K562 (cell line): ENCODE data around the gene HEY2. TPM values are rescaled to one million over a fixed set of nuclear protein-coding genes. Genes with fewer than 3 reads are reported as not detected.

Experiments
- ATAC-seq: fragments of 200-7000 bp; cut with Tn5 transposase; 3 replicates; pipeline ENCODE4 v1.9.1; 2020; ENCODE audit warnings: moderate library complexity
- BruUV-seq: library from RNA; stranded (reverse); fragments of 400-500 nt; replicated peaks from 2 replicates; lab custom pipeline; 2021; lab: Mats Ljungman, UMichigan
- CTCF ChIA-PET: fragments of 300-600 bp; formaldehyde crosslinking; extraction: SDS; loops from one replicate; lab custom pipeline; 2021; ENCODE audit warnings: low intra/inter-chr PET ratio; lab: Yijun Ruan, JAX
- POLR2A ChIA-PET: fragments of 300-600, 350-650 bp; sonication (Branson Sonifier 250); formaldehyde crosslinking; extraction: SDS; loops from one replicate; lab custom pipeline; 2021; ENCODE audit warnings: antibody characterized with exemption, inconsistent platforms; lab: Yijun Ruan, JAX
- DNase-seq, 4 experiments: peaks; one replicate each; pipeline versions ENCODE4 v3.0.0 to v3.0.0-alpha.2; 2011 to 2018; ENCODE audit warnings: low spot score in 3 of 4, mixed read lengths in 3 of 4; ENCODE audit errors: extremely low read depth in 1 of 4
- FAIRE-seq: peaks from 2 replicates; lab custom pipeline; 2011; peaks lifted over from hg19 to GRCh38; lab: Jason Lieb, UNC
- H2AFZ ChIP-seq: 2 replicates; pipeline ENCODE4 v1.6.0; 2011; ENCODE audit warnings: low read depth, low read length, control low read depth, inconsistent platforms
- H3K27ac ChIP-seq: fragments of 200-600 bp; 3 replicates; pipeline ENCODE4 v1.8.0; 2011; ENCODE audit warnings: low read depth, mild to moderate bottlenecking, control low read depth, inconsistent platforms, low read length, moderate library complexity, mixed read lengths; ENCODE audit errors: extremely low read depth
- H3K27me3 ChIP-seq, 2 experiments: fragments of 300-600 bp in 1 of 2; 2 replicates in 1 of 2; 3 replicates in 1 of 2; pipeline versions ENCODE4 v1.6.0 to v1.8.0; 2011; ENCODE audit warnings: inconsistent platforms in 2 of 2, low read length in 2 of 2, mild to moderate bottlenecking in 1 of 2, mixed read lengths in 1 of 2, moderate library complexity in 1 of 2; ENCODE audit not compliant: control insufficient read depth in 2 of 2, insufficient read depth in 2 of 2
- H3K36me3 ChIP-seq: fragments of 300-600 bp; 3 replicates; pipeline ENCODE4 v1.8.0; 2011; ENCODE audit warnings: mild to moderate bottlenecking, low read length, inconsistent platforms; ENCODE audit not compliant: control insufficient read depth, insufficient read depth
- H3K4me1 ChIP-seq, 2 experiments: fragments of 200-600 bp in 1 of 2; replicated peaks in 1 of 2; 2 replicates in 1 of 2; 3 replicates in 1 of 2; pipeline versions ENCODE4 v1.5.1 to v1.8.0; 2011; ENCODE audit warnings: inconsistent platforms in 2 of 2, low read length in 2 of 2, mild to moderate bottlenecking in 1 of 2, mixed read lengths in 1 of 2, moderate library complexity in 1 of 2; ENCODE audit not compliant: control insufficient read depth in 2 of 2, insufficient read depth in 2 of 2
- H3K4me2 ChIP-seq: 2 replicates; pipeline ENCODE4 v1.6.1; 2011; ENCODE audit warnings: low read length, control low read depth, inconsistent platforms, mixed read lengths; ENCODE audit not compliant: insufficient read depth
- H3K4me3 ChIP-seq: fragments of 200-600 bp; sonication (generic), shearing (Covaris generic); 2 replicates; pipeline ENCODE4 v1.5.1; 2016; ENCODE audit warnings: control low read depth, inconsistent platforms
- H3K79me2 ChIP-seq: fragments of 200-600 bp; 3 replicates; pipeline ENCODE4 v1.8.0; 2011; ENCODE audit warnings: low read length, inconsistent platforms; ENCODE audit not compliant: control insufficient read depth, insufficient read depth
- H3K9ac ChIP-seq, 2 experiments: 2 replicates each; pipeline versions ENCODE4 v1.6.0 to v1.6.1; 2011; ENCODE audit warnings: low read depth in 2 of 2, low read length in 2 of 2, control low read depth in 1 of 2, inconsistent platforms in 1 of 2, mild to moderate bottlenecking in 1 of 2, mixed read lengths in 1 of 2; ENCODE audit not compliant: insufficient read depth in 1 of 2
- H3K9me1 ChIP-seq: one replicate; pipeline ENCODE4 v1.6.0; 2011; ENCODE audit warnings: inconsistent platforms, mild to moderate bottlenecking, low read length, moderate library complexity; ENCODE audit not compliant: control insufficient read depth, insufficient read depth
- H3K9me3 ChIP-seq: replicated peaks from 2 replicates; pipeline ENCODE4 v1.5.1; 2011; ENCODE audit warnings: low read depth, low read length, inconsistent platforms; ENCODE audit not compliant: control insufficient read depth, insufficient read depth
- H4K20me1 ChIP-seq: replicated peaks from 2 replicates; pipeline ENCODE4 v1.6.1; 2011; ENCODE audit warnings: low read length, inconsistent platforms, mixed read lengths; ENCODE audit not compliant: control insufficient read depth, insufficient read depth
- CCAR2 ChIP-seq: fragments of 200-400 bp; formaldehyde crosslinking; IDR thresholded peaks from 2 replicates; pipeline ENCODE4 v1.6.1; 2017; ENCODE audit warnings: mild to moderate bottlenecking, low read depth, low read length
- CEBPB ChIP-seq: fragments of 450-650 bp; IDR thresholded peaks from 2 replicates; pipeline ENCODE4 v1.6.1; 2016; ENCODE audit warnings: missing genetic modification characterization, missing compliant biosample characterization
- ERF ChIP-seq: fragments of 450-650 bp; formaldehyde crosslinking; IDR thresholded peaks from 2 replicates; pipeline ENCODE4 v1.4.0; 2020; ENCODE audit warnings: mild to moderate bottlenecking, mixed read lengths
- ETS2 ChIP-seq: IDR thresholded peaks from 2 replicates; pipeline ENCODE4 v1.6.1; 2016; ENCODE audit warnings: borderline replicate concordance, missing genetic modification characterization, mild to moderate bottlenecking, moderate library complexity, missing compliant biosample characterization; ENCODE audit not compliant: poor library complexity, severe bottlenecking
- ETV5 ChIP-seq: sonication (generic); formaldehyde crosslinking; IDR thresholded peaks from 2 replicates; pipeline ENCODE4 v1.4.0; 2020; ENCODE audit warnings: low read depth, mild to moderate bottlenecking, missing genetic modification reagents
- MECOM ChIP-seq: fragments of 250-450 bp; sonication (Bioruptor Pico); IDR thresholded peaks from 2 replicates; pipeline ENCODE4 v1.8.0; 2022; ENCODE audit warnings: inconsistent platforms
- NCOA6 ChIP-seq: fragments of 450-650 bp; IDR thresholded peaks from 2 replicates; pipeline ENCODE4 v1.6.1; 2017; ENCODE audit warnings: mild to moderate bottlenecking
- NEUROD1 ChIP-seq: fragments of 150-350 bp; IDR thresholded peaks from 2 replicates; pipeline ENCODE4 v1.6.1; 2014; ENCODE audit warnings: borderline replicate concordance, low read length, low read depth; ENCODE audit not compliant: partially characterized antibody
- NFATC3 ChIP-seq: fragments of 450-650 bp; IDR thresholded peaks from 2 replicates; pipeline ENCODE4 v1.6.1; 2017; ENCODE audit warnings: mild to moderate bottlenecking
- PCBP1 ChIP-seq: fragments of 200-400 bp; formaldehyde crosslinking; IDR thresholded peaks from 2 replicates; pipeline ENCODE4 v1.6.1; 2018; ENCODE audit warnings: mild to moderate bottlenecking, low read depth, low read length; ENCODE audit not compliant: poor library complexity, severe bottlenecking
- POLR2B ChIP-seq: fragments of 450-650 bp; IDR thresholded peaks from 2 replicates; pipeline ENCODE4 v1.6.1; 2018; ENCODE audit warnings: low read depth; ENCODE audit not compliant: partially characterized antibody
- SIRT6 ChIP-seq: IDR thresholded peaks from one replicate; pipeline ENCODE4 v1.6.1; 2012; ENCODE audit warnings: low read depth, mild to moderate bottlenecking, control low read depth, inconsistent platforms, low read length, moderate library complexity
- SRSF1 ChIP-seq: fragments of 200-400 bp; formaldehyde crosslinking; IDR thresholded peaks from 2 replicates; pipeline ENCODE4 v1.6.1; 2017; ENCODE audit warnings: mild to moderate bottlenecking, low read depth, low read length, moderate library complexity
- TAF9B ChIP-seq: fragments of 450-650 bp; IDR thresholded peaks from 2 replicates; pipeline ENCODE4 v1.6.1; 2018; ENCODE audit warnings: mild to moderate bottlenecking; ENCODE audit not compliant: partially characterized antibody
- XRCC3 ChIP-seq: fragments of 450-650 bp; IDR thresholded peaks from 2 replicates; pipeline ENCODE4 v1.6.1; 2017; ENCODE audit warnings: mild to moderate bottlenecking, moderate library complexity
- XRCC4 ChIP-seq: IDR thresholded peaks from one replicate; pipeline ENCODE4 v1.6.1; 2011; ENCODE audit not compliant: insufficient read depth, insufficient read length; ENCODE audit errors: extremely low read depth
- ZNF12 ChIP-seq: sonication (generic); formaldehyde crosslinking; IDR thresholded peaks from 2 replicates; pipeline ENCODE4 v1.4.0; 2020; ENCODE audit warnings: mild to moderate bottlenecking, missing genetic modification reagents
- ZNF134 ChIP-seq: fragments of 250-450 bp; sonication (Bioruptor Pico); conservative IDR thresholded peaks from 2 replicates; pipeline ENCODE4 v1.4.0; 2020
- ZNF347 ChIP-seq: fragments of 450-650 bp; formaldehyde crosslinking; IDR thresholded peaks from 2 replicates; pipeline ENCODE4 v1.4.0; 2020; ENCODE audit warnings: low read depth, mild to moderate bottlenecking, moderate library complexity
- ZNF696 ChIP-seq: fragments of 250-450 bp; sonication (Bioruptor Pico); conservative IDR thresholded peaks from 2 replicates; pipeline ENCODE4 v1.4.0; 2020; ENCODE audit warnings: mild to moderate bottlenecking, moderate library complexity
- WGBS: fragments of 100-300 bp; shearing (Covaris generic); methylation state at CpG from one replicate; pipeline ENCODE4 v1.1.6; 2016; ENCODE audit warnings: low coverage, mixed read lengths; ENCODE audit not compliant: insufficient coverage; ENCODE audit errors: missing lambda C conversion rate; 5-methylcytosine and 5-hydroxymethylcytosine counted together
- in situ Hi-C: fragments of 300-500 bp; cut with MboI; formaldehyde crosslinking; loops from 4 replicates; pipeline ENCODE4 v1.15.0; 2018; ENCODE audit warnings: inconsistent platforms, mixed read lengths
- intact Hi-C: fragments of 100-400 bp; cut with micrococcal nuclease; formaldehyde crosslinking; loops from 2 replicates; pipeline ENCODE4 v1.14.2; 2022
- polyA plus RNA-seq, 8 experiments: library from polyadenylated mRNA; depleted of rRNA in 4 of 8; stranded (reverse) in 5 of 8; unstranded in 3 of 8; fragments of >200 nt; fragmentation: Nextera tagmentation in 2 of 8; fragmentation: Illumina TruSeq in 1 of 8; extraction: Ambion mirVana in 2 of 8; extraction: Trizol in 1 of 8; gene quantifications; 2 replicates each; pipeline versions ENCODE4 v1.2.1 to v1.2.3, GENCODE V29; 2011 to 2014; ENCODE audit warnings: inconsistent platforms in 1 of 8, missing spikeins in 1 of 8
- total RNA-seq, 7 experiments: library from RNA; depleted of rRNA in 6 of 7; stranded (reverse); fragments of >200 nt in 6 of 7; fragmentation: Illumina TruSeq in 2 of 7; extraction: Trizol in 2 of 7; gene quantifications; 2 replicates each; pipeline versions ENCODE4 v1.2.1 to v1.2.3, GENCODE V29; 2011 to 2021; ENCODE audit warnings: low replicate concordance in 1 of 7
- TF ChIP-seq, protein P1 (sequence below): sonication (generic); formaldehyde crosslinking; IDR thresholded peaks from 2 replicates; pipeline ENCODE4 v1.8.0; 2022; ENCODE audit warnings: mild to moderate bottlenecking, low read depth, missing genetic modification reagents
- TF ChIP-seq, protein P2 (sequence below): IDR thresholded peaks from 2 replicates; pipeline ENCODE4 v1.6.1; 2014; ENCODE audit warnings: antibody characterized with exemption

The HEY2 gene
- total and polyA plus RNA-seq, 9 of the 15 experiments (the other 6 are each of a cell fraction or from before 2014, with no cell fraction given): 0.03 to 0.07 (median 0.06) TPM; not detected in 5

DNA sequence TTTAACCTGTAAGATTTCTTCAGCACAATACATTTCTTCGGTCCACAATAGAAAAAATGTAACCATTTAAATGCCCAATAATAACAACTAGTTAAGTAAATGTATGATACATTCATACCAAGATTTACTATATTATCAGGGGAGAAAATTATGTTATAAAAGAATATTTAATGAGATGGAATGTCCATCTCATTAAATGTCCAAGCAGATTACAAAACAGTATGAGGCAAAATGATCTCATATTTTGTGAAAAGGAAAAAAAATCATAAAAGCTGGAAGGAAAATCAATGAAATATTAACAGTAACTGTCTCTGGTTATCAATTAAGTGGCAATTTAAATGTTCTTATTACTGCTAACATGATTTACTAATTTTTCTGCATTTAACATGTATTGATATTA lies 10.1 kb upstream of the HEY2 start (continued):
- TF ChIP-seq PCBP1 (no peak), CEBPB (no peak), ZNF347 (CRISPR knock-in tag) (no peak), CCAR2 (no peak)
- TF ChIP-seq, protein P1, sequence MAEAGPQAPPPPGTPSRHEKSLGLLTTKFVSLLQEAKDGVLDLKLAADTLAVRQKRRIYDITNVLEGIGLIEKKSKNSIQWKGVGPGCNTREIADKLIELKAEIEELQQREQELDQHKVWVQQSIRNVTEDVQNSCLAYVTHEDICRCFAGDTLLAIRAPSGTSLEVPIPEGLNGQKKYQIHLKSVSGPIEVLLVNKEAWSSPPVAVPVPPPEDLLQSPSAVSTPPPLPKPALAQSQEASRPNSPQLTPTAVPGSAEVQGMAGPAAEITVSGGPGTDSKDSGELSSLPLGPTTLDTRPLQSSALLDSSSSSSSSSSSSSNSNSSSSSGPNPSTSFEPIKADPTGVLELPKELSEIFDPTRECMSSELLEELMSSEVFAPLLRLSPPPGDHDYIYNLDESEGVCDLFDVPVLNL (CRISPR knock-in tag): no peak
- TF ChIP-seq, protein P2, sequence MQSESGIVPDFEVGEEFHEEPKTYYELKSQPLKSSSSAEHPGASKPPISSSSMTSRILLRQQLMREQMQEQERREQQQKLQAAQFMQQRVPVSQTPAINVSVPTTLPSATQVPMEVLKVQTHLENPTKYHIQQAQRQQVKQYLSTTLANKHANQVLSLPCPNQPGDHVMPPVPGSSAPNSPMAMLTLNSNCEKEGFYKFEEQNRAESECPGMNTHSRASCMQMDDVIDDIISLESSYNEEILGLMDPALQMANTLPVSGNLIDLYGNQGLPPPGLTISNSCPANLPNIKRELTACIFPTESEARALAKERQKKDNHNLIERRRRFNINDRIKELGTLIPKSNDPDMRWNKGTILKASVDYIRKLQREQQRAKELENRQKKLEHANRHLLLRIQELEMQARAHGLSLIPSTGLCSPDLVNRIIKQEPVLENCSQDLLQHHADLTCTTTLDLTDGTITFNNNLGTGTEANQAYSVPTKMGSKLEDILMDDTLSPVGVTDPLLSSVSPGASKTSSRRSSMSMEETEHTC: no peak

DNA sequence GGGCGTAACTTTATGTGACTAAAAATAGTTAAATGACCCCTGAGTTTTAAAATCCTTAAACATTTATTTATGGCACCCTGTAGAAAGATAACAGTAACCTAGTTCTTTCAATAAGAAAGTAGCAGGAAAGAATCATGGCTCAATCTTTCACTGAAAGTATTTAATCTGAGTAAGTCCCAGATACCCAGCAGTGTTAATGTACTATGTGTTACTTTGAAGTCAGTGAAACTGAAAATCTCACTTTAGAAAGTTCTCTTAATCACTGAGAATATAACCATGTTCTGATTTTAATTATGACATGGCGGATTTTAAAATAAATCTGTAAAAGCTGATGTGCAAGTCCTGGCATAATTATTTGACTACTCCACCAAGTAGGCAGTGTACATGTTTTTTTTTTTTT lies 8.1 kb upstream of the HEY2 start:
- in situ Hi-C loops: no loop called here
- no peaks in the 10 kb centered on the region for H3K36me3 ChIP-seq
- H3K9me3 ChIP-seq: no peaks in the 10 kb centered on the region
- FAIRE-seq (no peak), ATAC-seq (no peak), DNase-seq (no peak)
- H3K9ac ChIP-seq: no peak overlapping the region
- no peaks in the 10 kb centered on the region for H4K20me1 ChIP-seq
- 13% methylated on average over 2 of the region's 2 CpGs for WGBS
- H3K9me1 ChIP-seq: no peaks in the 10 kb centered on the region
- H3K27me3 ChIP-seq: peaks cover 10 to 16% of the 10 kb centered on the region in 2 experiments; a peak in 4 of 5 replicates
- H3K4me1 ChIP-seq: no peaks in the 10 kb centered on the region; a peak in 1 of 5 replicates
- no peak overlapping the region for H3K4me3 ChIP-seq
- CTCF ChIA-PET: no interaction called here
- no TSS peak for BruUV-seq
- no peak overlapping the region for H3K27ac ChIP-seq
- no peak overlapping the region for H3K4me2 ChIP-seq
- intact Hi-C loops: no loop called here
- no peak overlapping the region for H2AFZ ChIP-seq
- no peaks in the 10 kb centered on the region for H3K79me2 ChIP-seq
- POLR2A ChIA-PET: interaction anchor here (1.1 kb wide), 1 partner anchor 18 kb away, joined by 4 read pairs; no protein-coding TSS in a partner anchor
- TF ChIP-seq MECOM (CRISPR knock-in tag) (no peak), TAF9B (no peak), SIRT6 (no peak), POLR2B (no peak), XRCC3 (no peak), ETV5 (no peak), NCOA6 (no peak), ETS2 (tag) (no peak), ZNF12 (CRISPR knock-in tag) (no peak), ZNF134 (CRISPR knock-in tag) (no peak), NEUROD1 (no peak), ERF (no peak), NFATC3 (no peak), SRSF1 (no peak), ZNF696 (CRISPR knock-in tag) (no peak), XRCC4 (no peak)
